Activated CD4-positive, alpha-beta T cell treated with anti-CD3 and anti-CD28 coated beads, Interleukin-2, amount 50 U/mL, for 48 hours (primary cell): Measurements from ENCODE around the gene LINGO1.

ENCODE experiments used
- DNase-seq, 2 experiments: peaks; one replicate each; pipeline ENCODE4 v3.0.0-alpha.2; 2020

LINGO1 gene

DNA sequence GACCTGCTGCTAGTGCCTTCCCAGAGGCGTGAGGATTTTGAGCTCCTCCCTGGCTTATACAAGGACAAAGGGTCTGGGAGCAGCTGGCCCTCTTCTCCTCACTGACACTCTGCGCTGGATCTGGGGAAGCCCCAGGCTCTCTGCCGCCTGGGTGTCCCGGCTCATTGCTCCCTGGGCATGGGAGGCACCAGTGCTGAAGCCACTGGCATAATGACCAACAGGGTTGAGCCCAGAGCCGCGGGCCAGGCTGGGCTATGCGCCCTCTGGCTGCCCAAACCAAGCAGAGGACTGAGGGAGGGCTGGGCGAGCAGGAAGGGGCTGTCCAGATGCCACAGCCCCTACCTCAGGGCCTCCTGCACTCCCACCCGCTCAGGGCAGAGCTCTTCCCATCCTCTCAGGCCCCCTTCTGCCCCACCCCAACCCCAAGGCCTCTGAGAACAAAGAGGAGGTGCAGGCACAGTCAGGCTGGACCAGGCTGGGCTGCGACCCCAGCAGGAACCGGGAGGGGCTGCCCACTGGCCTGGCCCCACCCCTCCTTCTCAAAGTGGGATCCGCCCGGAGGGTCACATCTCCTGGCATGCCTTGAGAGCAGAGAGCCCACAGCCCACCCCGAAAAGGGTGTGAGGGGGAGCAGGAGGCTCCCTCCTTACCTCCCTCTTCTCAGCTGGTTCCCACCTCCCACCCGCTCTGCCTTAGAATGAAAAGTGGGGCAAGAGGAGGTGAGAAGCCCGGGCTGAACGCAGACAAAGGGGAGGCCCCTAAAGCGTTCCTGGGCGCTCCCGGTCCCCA lies 1.6 kb downstream of the LINGO1 start:
- no peak for DNase-seq

DNA sequence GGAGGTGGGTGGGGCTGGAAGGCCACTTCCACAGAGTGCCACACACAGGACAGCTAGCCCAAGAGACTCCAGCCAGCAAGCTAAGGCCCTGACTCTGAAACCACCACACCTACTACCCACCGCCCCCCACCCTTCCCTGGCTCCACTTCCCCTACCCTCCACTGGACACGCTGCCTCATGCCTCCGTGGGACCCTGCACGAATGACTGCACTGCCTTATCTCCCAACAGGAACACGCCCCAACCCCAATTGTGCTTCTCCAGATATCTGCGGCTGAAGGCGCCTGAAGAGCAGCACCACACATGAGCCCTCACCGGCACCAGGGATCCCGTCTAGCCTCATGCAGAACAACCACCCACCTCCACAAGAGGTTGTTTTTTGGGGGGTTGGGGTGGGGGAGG lies 2.7 kb downstream of the LINGO1 start:
- DNase-seq = no peak

DNA sequence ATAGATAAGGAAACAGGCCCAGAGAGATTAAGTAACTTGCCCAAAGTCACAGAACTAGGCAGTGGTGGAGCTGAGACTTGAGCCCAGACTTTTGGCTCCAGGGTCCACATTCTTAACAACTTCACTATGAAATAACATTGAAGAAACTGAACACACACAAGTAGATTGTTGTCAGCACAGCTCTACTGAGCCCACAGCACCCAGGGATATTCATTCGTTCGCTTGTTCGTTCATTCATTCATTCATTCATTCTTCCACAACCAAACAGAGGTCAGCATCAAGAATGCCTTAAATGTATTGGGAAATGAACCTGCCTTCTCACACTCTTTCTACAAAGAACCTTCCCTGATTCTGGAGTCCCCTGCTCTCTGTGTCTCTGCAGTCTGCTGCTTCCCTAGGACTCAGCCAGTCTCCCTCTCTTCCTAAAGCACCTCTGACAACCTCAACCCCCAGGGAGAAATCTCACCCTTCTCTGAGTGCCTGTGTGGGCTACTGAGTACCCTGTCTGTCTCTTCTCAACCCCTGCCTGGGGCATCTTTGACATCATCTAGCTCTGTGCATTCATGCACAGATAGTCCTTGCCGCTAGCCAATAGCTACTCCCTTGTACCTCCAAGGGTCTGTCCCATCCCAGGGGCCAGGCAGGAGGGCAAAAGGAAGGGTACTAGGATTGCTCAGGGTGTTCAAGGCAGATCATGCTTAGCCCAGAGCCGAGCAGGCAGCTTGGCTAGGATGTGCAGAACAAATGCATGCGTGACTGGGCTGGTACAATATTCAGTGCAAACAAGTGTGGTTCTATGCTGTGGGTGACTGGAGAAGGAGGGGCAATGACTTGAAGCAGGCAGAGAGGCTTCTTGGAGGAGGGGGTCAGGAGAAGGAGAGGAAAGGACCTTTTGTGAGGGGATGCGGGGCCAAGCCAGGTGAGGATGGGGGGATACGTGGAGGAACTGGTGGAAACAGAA lies 3.4 kb downstream of the LINGO1 start:
- DNase-seq = no peak

DNA sequence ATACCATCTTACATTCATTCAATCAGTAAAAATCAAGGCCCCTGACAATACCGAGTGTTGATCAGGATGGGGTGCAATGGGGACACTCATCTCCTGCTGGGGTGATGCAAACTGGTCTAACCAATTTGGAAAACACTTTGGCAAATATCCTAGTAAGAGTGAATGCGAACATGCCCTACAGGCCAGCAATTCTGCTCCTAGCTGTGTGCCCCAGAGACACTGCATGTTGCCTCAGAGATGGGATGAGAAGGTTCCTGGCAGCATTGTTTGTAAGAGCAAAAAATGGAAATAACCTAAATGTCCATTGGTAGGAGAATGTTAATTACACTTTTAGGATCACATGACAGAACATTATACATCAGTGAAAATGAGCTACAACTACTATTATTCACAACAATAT lies 4.7 kb downstream of the LINGO1 start:
- no peak for DNase-seq

DNA sequence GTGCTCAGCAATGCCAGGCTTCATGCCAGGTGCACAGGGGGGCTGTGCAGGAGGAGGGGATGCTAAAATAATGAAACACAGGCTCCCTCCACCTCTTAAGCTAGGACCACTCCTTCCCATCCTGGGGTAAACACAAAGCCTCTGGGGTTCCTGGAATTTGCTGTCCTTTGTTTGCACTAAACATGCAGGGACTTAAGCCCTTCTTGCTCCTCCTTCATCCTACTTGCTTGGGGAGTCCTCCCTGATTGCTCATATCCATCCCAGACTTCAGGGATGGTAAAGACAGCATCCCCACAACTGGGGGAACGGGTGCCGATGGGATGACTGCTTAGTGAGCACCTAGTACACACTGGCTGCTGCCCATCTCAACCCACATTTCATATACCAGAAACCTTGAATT lies 5.1 kb downstream of the LINGO1 start:
- no peak for DNase-seq

DNA sequence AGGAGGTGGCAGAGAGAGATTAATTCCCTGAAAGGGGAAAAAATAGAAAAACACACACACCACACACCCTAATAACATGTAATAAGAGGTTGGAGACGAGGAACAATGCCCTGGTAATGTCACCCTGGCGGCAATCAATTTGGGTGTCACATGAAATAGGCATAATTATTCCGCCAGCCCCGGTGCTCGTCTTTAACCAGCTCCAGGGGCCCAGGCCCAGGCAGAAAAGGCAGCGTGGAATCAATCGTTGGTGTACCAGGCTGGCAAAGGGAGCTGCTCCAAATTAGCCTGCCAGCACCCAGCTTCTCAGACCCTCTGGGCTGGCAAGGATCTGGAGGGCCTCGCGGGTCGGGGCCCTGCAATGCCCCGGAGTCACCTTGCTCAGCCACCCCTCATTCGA lies 5.6 kb downstream of the LINGO1 start:
- no peak for DNase-seq

DNA sequence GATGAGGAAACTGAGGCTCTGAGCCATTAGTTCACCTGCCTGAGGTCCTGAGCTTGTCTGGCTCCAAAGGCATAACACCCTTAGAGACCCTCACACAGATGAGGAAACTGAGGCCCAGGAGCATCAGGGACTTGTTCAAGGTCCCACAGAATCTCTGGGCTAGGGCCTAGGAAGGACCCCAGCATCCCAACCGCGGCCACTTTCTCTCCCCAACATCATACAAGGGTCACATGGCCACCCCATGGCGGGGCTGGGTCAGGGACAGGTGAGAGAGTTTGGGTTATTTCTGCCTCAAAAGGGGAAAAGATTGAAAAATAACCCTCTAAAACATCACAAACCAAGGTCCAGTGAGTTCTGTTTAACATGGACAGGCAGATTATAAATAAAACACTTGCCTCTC lies 6.7 kb downstream of the LINGO1 start:
- no peak for DNase-seq

DNA sequence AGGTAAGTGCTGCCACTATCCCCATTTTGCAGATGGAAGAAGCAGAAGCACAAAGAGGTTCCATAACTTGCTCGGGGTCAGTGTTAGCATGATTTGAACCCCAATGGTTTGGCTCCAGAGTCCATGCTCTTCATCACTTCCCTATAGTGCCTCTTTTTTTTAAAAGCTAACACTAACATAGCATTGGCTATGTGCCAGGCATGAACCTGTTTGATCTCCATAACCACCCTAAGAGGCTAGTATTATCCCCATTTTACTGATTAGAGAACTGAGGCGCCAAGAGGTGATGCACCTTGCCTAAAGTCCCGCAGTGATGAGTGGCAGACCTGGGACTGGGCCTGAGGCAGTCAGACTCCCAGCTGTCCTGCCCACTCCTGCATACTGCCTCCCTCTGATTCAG lies 7.3 kb downstream of the LINGO1 start:
- DNase-seq = no peak

DNA sequence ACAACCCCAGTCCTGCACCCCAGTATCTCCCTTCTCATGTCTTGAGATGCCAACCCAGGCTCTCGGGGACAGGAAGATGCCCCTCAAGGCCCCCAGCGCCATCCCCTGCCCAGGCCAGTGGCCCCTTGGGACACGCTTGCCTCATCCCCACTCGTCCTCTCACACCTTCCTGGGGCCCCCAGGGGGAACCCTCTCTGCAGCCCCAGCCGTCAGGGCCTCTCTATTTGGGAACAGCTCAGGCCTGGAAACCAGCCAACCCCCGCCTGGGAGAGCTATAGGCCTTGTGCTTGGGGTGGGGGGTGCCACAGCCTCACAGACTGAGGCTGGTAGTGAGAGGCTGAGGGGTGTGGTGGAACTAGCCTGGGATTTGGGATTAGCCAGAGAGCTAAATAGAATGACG lies 7.8 kb downstream of the LINGO1 start:
- DNase-seq = no peak

DNA sequence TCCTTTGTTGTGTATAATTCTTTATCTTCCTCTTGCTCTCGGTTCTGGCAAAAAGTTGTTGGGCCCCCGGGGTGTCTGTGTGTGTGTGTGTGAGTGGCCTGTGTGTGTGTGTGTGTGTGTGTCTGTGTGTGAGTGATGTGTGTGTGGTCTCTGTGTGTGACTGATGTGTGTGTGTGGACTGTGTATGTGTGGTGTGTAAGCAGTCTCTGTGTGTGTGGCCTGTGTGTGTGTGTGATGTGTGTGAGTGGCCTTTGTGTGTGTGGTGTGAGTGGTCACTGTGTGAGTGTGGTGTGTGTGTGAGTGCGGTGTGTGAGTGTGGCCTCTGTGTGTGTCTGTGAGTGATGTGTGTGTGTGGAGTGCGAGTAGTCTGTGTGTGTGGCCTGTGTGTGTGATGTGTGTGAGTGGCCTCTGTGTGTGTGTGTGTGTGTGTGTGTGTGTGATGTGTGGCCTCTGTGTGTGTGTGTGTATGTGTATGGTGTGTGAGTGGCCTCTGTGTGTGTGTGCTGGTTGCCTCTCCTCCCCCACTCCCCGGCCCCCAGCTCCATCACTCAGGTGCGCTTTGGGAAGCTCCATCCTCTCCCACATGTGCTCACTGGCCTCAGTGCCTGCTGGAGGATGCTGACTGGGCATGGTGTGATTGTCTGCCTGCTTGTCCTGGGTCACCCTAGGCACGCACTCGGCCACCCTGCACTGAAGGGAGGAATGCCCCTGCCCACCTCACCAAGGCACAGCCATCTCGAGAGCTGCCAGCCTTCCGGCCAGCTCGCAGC lies 8.8 kb downstream of the LINGO1 start:
- DNase-seq = no peak

DNA sequence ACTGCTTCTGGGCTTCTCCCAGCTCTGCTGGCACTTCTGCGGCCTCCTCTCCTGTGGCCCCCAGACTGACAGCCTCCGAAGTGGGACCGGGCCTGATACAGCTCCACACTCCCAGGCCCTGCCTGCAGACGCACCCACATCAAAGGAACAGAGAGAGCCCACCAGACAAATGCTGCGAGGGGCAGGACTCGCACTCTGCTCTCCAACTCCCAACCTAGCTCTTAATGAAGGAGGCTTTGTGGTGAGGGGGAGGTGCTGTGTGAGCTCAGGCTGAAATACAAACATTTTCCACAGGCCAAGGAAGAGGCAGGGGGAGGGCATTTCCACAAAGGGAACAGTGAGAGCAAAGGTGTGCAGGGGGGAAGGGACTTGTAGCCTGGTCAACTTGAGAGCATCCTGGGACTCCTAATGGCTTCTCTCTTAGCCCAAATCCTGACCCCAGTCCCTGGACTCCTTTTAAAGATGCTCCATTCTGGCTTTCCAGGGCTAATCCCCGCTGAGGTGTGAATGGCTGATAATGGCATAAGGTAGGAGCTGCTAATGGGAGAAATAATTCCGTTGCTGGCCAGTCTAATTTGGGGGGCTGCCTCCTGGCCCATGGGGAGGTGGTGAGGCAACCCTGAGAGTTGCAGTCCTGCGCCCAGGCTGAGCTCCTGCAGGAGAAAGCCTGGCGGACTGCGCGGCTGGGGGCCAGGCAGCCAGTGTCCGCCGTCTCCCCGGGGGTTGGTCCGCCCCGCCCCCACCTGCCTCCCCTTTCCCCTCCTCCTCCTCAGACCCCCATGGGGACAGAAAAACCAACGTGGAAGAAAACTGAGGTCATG lies 9.6 kb downstream of the LINGO1 start:
- no peak for DNase-seq

DNA sequence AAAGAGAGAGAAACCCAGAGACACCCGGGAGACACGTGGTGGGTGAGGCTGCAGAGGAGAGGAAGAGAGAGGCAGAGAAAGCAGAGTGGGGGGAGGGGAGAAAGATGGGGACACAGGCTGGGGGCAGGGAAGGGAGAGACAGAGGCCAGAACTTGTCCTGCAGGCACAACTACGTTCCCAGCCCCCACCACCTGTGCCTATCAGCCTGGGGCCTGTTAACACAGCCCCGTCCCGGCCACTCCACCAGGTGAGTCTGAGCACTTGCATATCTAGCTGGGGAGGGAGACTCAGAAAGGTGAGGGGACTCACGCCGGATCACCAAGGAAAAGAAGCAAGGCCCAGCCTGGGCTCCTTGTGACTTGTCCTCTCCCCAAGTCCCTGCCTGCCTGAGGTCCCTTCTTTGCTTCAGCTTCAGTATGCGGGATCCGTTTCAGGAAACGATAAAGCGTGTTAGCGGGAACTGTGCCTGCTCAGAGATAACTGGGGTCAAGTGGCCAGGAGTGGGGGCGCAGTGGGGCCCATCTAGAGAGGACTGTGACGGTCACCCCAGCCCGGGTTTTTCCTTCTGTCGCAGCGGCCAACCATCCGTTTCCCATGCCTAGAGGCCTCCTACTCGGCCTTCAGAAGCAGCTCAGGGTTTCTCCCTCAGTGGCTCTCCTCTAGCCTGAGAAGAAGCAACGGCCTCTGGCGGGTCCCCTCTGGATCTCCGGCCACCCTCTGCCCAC lies 10.3 kb downstream of the LINGO1 start:
- no peak for DNase-seq

DNA sequence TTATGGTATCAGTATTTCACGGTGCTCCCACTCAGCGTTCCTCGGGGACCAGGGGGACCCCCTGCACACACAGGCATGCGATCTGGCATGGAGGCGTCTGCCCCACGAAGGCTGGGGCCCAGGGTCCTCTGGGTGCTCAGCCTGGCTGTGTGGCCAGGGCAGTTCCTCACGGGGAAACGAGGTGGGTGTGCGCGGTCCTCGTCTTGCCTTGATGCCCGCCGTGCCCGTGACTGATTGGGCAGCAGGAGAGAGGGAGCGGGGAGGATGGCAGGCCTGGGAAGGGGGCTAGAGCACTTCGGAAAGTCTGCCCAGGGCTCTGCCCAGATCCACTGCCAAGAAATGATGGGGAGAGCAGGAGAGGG lies 10.9 kb downstream of the LINGO1 start:
- DNase-seq = no peak

DNA sequence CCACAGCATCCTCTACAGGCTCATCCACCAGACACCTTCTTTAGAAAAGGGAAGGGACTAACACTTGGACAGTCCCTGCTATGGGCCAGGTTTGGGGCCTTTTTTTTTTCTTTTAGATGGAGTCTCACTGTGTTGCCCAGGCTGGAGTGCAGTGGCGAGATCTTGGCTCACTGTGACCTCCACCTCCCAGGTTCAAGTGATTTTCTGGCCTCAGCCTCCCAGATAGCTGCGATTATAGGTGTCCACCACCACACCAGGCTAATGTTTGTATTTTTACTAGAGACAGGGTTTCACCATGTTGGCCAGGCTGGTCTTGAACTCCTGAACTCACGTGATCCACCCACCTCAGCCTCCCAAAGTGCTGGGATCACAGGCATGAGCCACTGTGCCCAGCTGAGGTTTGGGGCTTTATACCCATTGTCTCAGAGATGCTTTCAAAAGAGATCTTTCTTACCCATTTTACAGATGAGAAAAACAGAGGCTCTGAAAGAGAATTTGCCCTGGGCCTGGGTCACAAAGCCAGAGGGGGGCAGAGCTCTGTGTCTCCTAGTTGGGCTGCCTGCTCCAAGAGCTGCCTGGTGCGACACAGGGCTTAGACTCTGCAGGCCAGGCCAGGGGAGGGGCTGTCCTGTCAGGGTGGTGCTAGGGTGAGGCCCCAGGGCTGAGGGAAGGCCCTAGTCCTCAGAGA lies 11.6 kb downstream of the LINGO1 start:
- no peak for DNase-seq

DNA sequence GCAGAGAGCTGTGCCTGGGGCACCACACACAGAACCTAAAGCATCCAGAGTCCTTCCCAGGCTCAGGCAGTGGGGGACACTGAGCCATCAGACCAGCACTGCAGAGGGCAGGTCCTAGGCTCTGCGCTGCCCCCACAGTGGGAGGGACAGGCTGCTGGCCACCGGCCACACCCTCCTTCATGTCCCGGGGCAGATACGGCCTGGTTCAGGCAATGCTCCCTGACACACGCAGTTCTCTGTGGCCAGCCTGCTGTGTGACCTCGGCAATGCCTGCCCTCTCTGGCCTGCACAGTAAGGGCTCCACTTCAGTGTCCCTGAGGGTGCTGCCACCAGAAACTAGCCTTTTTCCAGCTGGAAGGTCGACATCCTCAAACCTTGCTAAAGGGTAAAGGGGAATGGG lies 12.4 kb downstream of the LINGO1 start:
- DNase-seq = no peak

DNA sequence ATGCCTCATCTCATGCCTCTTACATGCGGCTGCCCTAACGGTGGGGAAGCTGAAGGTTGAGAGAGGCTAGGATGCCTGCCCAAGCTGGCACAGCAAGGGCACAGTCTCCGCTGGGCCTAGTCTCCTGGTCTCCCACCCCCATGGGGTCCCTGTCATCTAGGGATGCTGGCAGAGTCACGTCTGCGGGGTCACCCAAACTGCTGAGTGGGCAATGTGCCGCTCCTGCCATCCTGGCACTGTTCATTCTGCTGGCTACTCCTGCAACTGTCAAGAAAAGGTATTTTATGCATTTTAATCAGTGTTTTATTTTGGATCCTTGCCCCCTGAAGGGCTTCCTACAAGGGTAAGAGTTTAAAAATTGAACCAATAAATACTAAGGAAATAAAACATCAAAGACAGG lies 12.8 kb downstream of the LINGO1 start:
- no peak for DNase-seq

DNA sequence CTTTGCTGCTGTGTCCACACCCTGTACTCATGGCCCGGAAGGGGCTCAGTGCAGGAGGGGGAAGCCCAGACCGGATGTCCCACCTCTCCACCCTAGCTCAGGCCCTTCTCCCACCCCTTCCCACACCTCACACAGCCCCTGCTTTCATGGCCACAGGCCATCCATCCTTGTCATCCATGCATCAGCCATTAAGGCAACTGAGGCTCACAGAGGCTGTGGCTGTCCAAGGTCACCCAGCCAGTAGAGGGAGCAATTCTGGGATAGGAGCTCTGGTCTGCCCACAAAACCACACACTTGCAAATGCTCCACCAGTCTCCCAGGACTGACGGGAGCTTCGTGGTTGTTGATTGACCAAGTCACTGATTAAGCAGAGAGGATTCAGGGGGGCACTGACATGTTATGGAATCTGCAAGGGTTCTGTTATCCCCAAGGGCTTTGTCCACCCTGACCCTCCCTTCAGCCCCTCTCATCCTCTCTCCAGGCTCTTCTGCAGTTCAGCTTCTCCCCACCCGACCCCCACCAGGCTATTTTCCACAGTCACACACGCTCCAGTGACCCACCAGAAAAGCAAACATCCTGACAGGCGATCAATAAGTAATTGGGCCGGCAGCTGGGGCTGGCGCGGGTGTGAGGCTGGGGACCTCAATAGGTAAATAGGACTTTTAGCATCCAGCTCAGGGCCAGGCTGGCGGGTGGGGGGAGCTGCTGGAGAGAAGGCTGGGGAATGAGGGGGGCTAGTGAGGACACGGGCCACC lies 15.1 kb downstream of the LINGO1 start:
- peak in 1 of 2 experiments; percentile 24 for DNase-seq

DNA sequence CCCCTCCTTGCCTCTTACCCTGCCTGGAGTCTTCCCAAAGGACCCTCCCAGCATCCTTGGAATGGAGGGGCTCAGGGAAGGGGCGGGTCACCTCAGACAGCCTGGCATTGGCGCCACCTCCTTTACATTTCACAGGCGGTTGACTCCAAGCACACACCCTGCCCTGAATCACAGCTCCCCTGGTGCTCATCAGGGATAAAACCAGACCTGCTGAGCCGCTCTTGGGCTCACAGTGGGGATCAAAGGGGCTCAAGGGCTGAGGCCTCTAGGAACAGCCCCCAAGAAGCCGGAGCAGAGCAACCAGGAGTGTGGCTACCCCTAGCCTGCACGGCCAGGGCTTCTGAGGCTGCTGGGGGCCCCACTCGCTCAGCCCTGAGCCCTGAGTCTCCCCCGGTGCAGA lies 16.6 kb downstream of the LINGO1 start:
- no peak for DNase-seq

DNA sequence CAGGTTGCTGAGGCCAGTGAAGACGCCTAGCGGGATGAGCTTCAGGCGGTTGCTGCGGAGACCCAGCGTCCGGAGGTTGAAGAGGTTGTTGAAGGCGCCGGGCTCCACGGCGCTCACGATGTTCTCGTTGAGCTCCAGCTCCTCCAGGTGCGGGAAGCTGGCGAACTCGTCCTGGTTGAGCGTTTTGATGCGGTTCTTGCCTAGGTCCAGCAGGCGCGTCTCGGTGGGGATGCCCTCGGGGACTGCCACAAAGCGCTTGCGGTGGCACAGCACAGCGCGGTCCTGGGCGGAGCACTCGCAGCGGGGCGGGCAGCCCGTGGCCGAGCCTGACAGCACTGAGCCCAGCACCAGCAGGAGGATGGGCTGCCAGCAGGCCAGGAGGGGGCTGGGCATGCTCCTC lies 17.2 kb downstream of the LINGO1 start:
- no peak for DNase-seq

DNA sequence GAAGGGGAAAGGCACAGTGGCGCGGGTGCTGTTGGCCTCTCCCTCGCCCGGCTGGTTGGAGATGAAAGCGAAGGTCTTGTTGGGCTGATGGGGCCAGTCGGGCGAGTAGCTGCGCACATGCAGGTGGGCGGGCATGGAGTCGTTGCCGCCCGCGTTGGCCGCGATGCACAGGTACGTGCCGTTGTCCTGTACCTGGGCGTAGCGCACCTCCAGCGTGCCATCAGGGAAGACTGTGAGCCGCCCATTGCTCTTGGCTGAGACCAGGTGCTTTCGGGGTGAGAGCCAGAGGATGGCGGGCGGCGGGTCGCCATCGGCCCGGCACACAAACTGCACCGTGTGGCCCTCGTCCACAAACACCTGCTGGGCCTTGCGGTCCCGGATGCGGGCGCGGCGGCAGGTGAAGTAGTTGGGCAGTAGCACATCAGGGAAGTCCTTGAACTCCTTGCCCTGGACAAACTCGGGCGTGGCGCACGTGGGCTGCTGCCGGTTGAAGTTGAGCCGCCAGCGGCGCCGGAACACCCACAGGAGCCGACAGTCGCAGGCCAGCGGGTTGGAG lies 18.4 kb downstream of the LINGO1 start:
- no peak for DNase-seq
